SH-SY5Y (cell line): ENCODE results near the gene APOH.

Experiments used
- GATA2 ChIP-seq: IDR thresholded peaks from 2 replicates; pipeline ENCODE4 v1.6.1; 2011; ENCODE audit warnings: mild to moderate bottlenecking, low read depth, low read length
- GATA3 ChIP-seq: IDR thresholded peaks from 2 replicates; pipeline ENCODE4 v1.6.1; 2011; ENCODE audit warnings: low read depth, mild to moderate bottlenecking, low read length, moderate library complexity

DNA sequence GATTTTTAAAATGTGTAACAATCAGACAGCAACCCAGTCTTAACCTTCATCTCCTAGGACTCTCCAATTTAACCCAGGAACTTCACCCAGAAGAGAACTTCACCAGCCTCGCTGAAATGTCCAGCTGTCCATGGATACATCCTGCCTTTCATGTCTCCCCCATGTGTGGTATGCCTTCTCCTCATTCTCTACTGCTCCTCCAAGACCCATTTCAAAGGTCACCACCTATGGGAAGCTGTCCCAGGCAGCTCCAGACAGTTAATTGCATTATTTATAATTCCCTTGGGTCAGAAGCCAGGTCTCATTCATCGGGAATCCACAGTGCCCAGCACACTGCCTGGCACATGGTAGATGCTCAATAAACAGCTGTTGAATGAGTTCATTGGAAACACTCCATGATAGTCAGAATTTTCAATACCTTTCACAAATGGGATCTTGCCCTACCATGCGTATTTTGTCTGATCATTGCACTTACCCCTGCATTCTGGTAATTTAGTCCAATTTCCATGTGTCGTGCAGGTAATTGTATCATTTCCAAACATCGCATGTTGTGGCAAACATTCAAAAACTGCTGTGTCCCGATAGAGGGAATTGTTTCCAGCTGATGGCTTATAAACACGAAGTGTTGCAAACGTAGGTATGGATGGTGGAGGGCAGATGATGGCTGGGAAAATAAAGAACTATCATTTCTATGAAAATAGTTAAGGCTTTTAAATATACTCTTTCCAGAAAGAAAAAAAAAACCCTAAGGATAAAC, 9.0 kb downstream of the APOH start:
- TF ChIP-seq GATA2, result no peak
- no peak for TF ChIP-seq GATA3
